ENCODE results near the gene MS4A7.

- TF ChIP-seq CTCF (IDR thresholded peaks at IDR 0.05; ENCODE audit: borderline replicate concordance, extremely low read depth, low read length, poor library complexity, severe bottlenecking), result no peak
- no peak for TF ChIP-seq EZH2 (IDR thresholded peaks at IDR 0.05; ENCODE audit: borderline replicate concordance, low read depth, low read length, severe bottlenecking)
These were observed 14.7 kb downstream of the MS4A7 start for GRCh38 chr11:60393016-60393415.
